Trophoblast cell (in vitro differentiated cells and primary cell): ENCODE measurements around the gene JAML.
"Not testable (repeated sequence)": the region's sequence is repeated elsewhere in the genome, so short reads cannot be mapped to it uniquely, and the experiment has no call there.

Experiments
- DNase-seq, 2 donors: peaks; one replicate each; pipeline ENCODE4 v3.0.0-alpha.2; 2016
- H2AFZ ChIP-seq: 2 replicates; pipeline ENCODE4 v1.6.1; 2013; ENCODE audit warnings: low read length, moderate library complexity, mild to moderate bottlenecking; ENCODE audit not compliant: insufficient read depth, poor library complexity
- H2AK5ac ChIP-seq: 2 replicates; pipeline ENCODE4 v1.6.1; 2013; ENCODE audit warnings: mild to moderate bottlenecking, low read length
- H2BK120ac ChIP-seq: 2 replicates; pipeline ENCODE4 v1.6.1; 2013; ENCODE audit warnings: low read length, mild to moderate bottlenecking, moderate library complexity; ENCODE audit not compliant: insufficient read depth, poor library complexity
- H2BK12ac ChIP-seq: 2 replicates; pipeline ENCODE4 v1.6.1; 2013; ENCODE audit warnings: mild to moderate bottlenecking, low read length, moderate library complexity
- H2BK5ac ChIP-seq: 2 replicates; pipeline ENCODE4 v1.6.1; 2013; ENCODE audit warnings: low read length, low read depth, moderate library complexity, mild to moderate bottlenecking; ENCODE audit not compliant: poor library complexity
- H3K14ac ChIP-seq: 2 replicates; pipeline ENCODE4 v1.6.1; 2013; ENCODE audit warnings: mild to moderate bottlenecking, low read length
- H3K18ac ChIP-seq: 2 replicates; pipeline ENCODE4 v1.6.1; 2013; ENCODE audit warnings: mild to moderate bottlenecking, low read length
- H3K23ac ChIP-seq: 2 replicates; pipeline ENCODE4 v1.6.1; 2013; ENCODE audit warnings: low read length
- H3K27ac ChIP-seq: 2 replicates; pipeline ENCODE4 v1.5.1; 2013; ENCODE audit warnings: low read depth, mild to moderate bottlenecking, inconsistent platforms, low read length, moderate library complexity
- H3K27me3 ChIP-seq: 2 replicates; pipeline ENCODE4 v1.6.1; 2013; ENCODE audit warnings: inconsistent platforms, mild to moderate bottlenecking, low read length, moderate library complexity; ENCODE audit not compliant: insufficient read depth
- H3K36me3 ChIP-seq, 2 experiments: 1 replicate in 1 of 2; 2 replicates in 1 of 2; pipeline ENCODE4 v1.6.1; 2013; ENCODE audit warnings: low read length in 2 of 2, mild to moderate bottlenecking in 2 of 2, moderate library complexity in 1 of 2; ENCODE audit not compliant: insufficient read depth in 2 of 2, control insufficient read depth in 1 of 2
- H3K4ac ChIP-seq: 2 replicates; pipeline ENCODE4 v1.6.1; 2013; ENCODE audit warnings: low read depth, mild to moderate bottlenecking, low read length, moderate library complexity
- H3K4me1 ChIP-seq, 2 experiments: 1 replicate in 1 of 2; 2 replicates in 1 of 2; pipeline ENCODE4 v1.6.1; 2013; ENCODE audit warnings: low read length in 2 of 2, mild to moderate bottlenecking in 2 of 2, moderate library complexity in 1 of 2; ENCODE audit not compliant: insufficient read depth in 2 of 2, control insufficient read depth in 1 of 2
- H3K4me2 ChIP-seq: 2 replicates; pipeline ENCODE4 v1.6.1; 2013; ENCODE audit warnings: inconsistent platforms, mild to moderate bottlenecking, low read length, moderate library complexity
- H3K4me3 ChIP-seq: 2 replicates; pipeline ENCODE4 v1.5.1; 2013; ENCODE audit warnings: mild to moderate bottlenecking, low read depth, low read length, inconsistent platforms
- H3K79me1 ChIP-seq: one replicate; pipeline ENCODE4 v1.6.1; 2013; ENCODE audit warnings: low read length
- H3K79me2 ChIP-seq: 2 replicates; pipeline ENCODE4 v1.6.1; 2013; ENCODE audit warnings: low read length, mild to moderate bottlenecking; ENCODE audit not compliant: control insufficient read depth, insufficient read depth, poor library complexity
- H3K9ac ChIP-seq: 2 replicates; pipeline ENCODE4 v1.6.1; 2013; ENCODE audit warnings: mild to moderate bottlenecking, low read length
- H3K9me3 ChIP-seq: 2 replicates; pipeline ENCODE4 v1.6.1; 2013; ENCODE audit warnings: low read depth, mild to moderate bottlenecking, control low read depth, inconsistent platforms, low read length; ENCODE audit not compliant: insufficient read depth
- H4K12ac ChIP-seq: 2 replicates; pipeline ENCODE4 v1.6.1; 2013; ENCODE audit warnings: low read depth, mild to moderate bottlenecking, low read length, moderate library complexity
- H4K8ac ChIP-seq: 2 replicates; pipeline ENCODE4 v1.6.1; 2013; ENCODE audit warnings: low read depth, mild to moderate bottlenecking, low read length, moderate library complexity
- H4K91ac ChIP-seq: one replicate; pipeline ENCODE4 v1.6.1; 2013; ENCODE audit warnings: low read depth, mild to moderate bottlenecking, low read length, moderate library complexity
- WGBS: extraction: QIAGEN DNeasy Blood & Tissue Kit; methylation state at CpG from one replicate; pipeline ENCODE4 v1.1.7; 2013; ENCODE audit warnings: missing lambda C conversion rate; ENCODE audit not compliant: insufficient read length, insufficient coverage; ENCODE audit errors: extremely low coverage; 5-methylcytosine and 5-hydroxymethylcytosine counted together

The JAML gene

GRCh38 chr11:118193910-118194566, 30.8 kb downstream of the JAML start:
- no peak overlapping the region for H3K18ac ChIP-seq
- no peak overlapping the region for H3K9ac ChIP-seq
- H4K91ac ChIP-seq: no peak overlapping the region
- H4K12ac ChIP-seq: no peak overlapping the region
- no peak overlapping the region for H3K4me3 ChIP-seq
- H3K4me1 ChIP-seq: no peaks in the 10 kb centered on the region
- H3K27ac ChIP-seq: no peak overlapping the region
- no peak overlapping the region for H3K4me2 ChIP-seq
- no peaks in the 10 kb centered on the region for H3K36me3 ChIP-seq
- no peak overlapping the region for H2BK12ac ChIP-seq
- no peak overlapping the region for H2BK120ac ChIP-seq
- no peak overlapping the region for H3K14ac ChIP-seq
- no peak overlapping the region for H2AK5ac ChIP-seq
- WGBS: no CpG with 5 or more reads among the region's 6 CpGs
- no peak for DNase-seq
- H2BK5ac ChIP-seq: no peak overlapping the region
- H3K79me2 ChIP-seq: no peaks in the 10 kb centered on the region
- no peaks in the 10 kb centered on the region for H3K79me1 ChIP-seq
- H3K4ac ChIP-seq: no peak overlapping the region
- no peak overlapping the region for H3K23ac ChIP-seq
- no peak overlapping the region for H2AFZ ChIP-seq
- H3K27me3 ChIP-seq: no peaks in the 10 kb centered on the region
- no peak overlapping the region for H4K8ac ChIP-seq
- H3K9me3 ChIP-seq: no peaks in the 10 kb centered on the region

DNA sequence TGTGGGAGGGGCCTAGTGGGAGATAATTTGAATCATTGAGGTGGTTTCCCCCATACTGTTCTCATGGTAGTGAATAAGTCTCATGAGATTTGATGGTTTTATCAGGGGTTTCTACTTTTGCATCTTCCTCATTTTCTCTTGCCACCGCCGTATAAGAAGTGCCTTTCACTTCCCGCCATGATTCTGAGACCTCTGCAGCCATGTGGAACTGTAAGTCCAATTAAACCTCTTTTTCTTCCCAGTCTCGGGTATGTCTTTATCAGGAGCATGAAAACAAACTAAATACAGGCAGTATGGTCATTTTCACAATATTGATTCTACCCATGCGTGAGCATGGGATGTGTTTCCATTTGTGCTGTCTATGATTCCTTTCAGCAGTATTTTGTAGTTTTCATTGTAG, 32.0 kb downstream of the JAML start:
- DNase-seq, H3K9me3 ChIP-seq: not testable (repeated sequence)

DNA sequence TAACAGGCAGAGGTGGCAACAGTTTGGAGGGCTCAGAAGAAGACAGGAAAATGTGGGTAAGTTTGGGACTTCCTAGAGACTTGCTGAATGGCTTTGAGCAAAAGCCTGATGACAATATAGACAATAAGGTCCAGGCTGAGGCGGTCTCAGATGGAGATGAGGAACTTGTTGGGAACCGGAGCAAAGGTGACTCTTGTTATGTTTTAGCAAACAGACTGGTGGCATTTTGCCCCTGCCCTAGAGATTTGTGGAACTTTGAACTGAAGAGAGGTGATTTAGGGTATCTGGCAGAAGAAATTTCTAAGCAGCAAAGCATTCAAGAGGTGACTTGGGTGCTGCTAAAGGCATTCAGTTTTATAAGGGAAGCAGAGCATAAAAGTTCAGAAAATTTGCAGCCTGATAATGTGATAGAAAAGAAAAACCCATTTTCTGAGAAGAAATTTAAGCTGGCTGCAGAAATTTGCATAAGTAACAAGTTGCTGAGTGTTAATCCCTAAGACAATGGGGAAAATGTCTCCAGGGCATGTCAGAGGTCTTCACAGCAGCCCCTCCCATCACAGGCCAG, 33.8 kb downstream of the JAML start:
- not testable (repeated sequence) for H2AFZ ChIP-seq, H3K36me3 ChIP-seq, H3K4me3 ChIP-seq, DNase-seq, H2BK5ac ChIP-seq, H3K27me3 ChIP-seq, H2BK12ac ChIP-seq, H4K91ac ChIP-seq, H3K4ac ChIP-seq, H3K4me1 ChIP-seq, H3K79me1 ChIP-seq, H3K18ac ChIP-seq, H3K79me2 ChIP-seq, H2AK5ac ChIP-seq, H2BK120ac ChIP-seq, H3K27ac ChIP-seq, H4K8ac ChIP-seq, H4K12ac ChIP-seq, H3K9me3 ChIP-seq, H3K14ac ChIP-seq, H3K4me2 ChIP-seq, H3K9ac ChIP-seq, H3K23ac ChIP-seq
- no CpG with 5 or more reads among the region's 2 CpGs for WGBS

More for the DNA sequence above, 32.0 kb downstream of the JAML start:
- H2BK12ac ChIP-seq, H3K27ac ChIP-seq, H2BK120ac ChIP-seq, H3K4me2 ChIP-seq, H3K4me1 ChIP-seq, H4K12ac ChIP-seq, H4K8ac ChIP-seq, H3K4ac ChIP-seq, H3K23ac ChIP-seq, H3K4me3 ChIP-seq, H2AFZ ChIP-seq, H3K27me3 ChIP-seq, H3K9ac ChIP-seq, H2BK5ac ChIP-seq, H3K18ac ChIP-seq, H3K79me2 ChIP-seq, H3K79me1 ChIP-seq, H3K14ac ChIP-seq, H4K91ac ChIP-seq, H3K36me3 ChIP-seq, H2AK5ac ChIP-seq: not testable (repeated sequence)
- no CpG with 5 or more reads among the region's 5 CpGs for WGBS

DNA sequence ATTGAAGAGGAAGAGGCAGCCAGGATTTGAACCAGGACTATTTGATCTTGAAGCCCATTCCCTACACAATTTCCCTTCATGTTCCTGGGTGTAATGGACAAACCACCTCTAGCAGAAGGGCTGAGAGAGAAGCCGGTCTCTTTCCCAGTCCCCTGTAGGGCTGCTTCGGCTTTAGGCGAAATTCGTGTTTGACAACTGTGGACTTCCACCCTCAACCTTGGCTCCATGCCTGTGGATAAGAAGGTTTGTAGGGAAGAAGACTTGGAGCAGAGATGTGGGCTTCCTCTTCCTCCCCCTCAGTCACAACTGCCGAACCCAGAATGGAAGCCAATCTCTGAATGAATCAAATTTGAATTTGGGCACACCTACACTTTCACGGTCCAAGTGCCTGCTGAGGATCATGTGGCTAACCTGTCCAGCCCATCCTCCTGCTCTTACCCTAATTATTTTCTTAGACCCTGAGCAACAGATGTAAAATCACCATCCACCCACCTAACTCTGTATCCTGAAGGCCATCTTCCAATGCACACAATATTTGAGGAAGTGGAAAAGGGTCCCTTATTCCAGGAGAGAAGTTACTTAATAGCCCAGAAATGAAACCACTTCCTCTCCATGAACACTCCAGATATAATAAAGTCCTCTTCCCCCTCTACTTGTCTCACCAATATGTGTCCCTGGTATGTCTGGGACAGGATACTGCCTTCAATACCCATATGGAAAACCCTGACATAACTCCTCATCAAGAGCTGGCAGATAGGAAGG, 38.3 kb downstream of the JAML start:
- H2BK5ac ChIP-seq: no peak overlapping the region
- no peak overlapping the region for H3K4me2 ChIP-seq
- no peak overlapping the region for H4K8ac ChIP-seq
- H2AFZ ChIP-seq: no peak overlapping the region
- no peak overlapping the region for H3K18ac ChIP-seq
- H3K79me2 ChIP-seq: no peaks in the 10 kb centered on the region
- no peak overlapping the region for H3K4me3 ChIP-seq
- H3K36me3 ChIP-seq: no peaks in the 10 kb centered on the region
- H3K9ac ChIP-seq: no peak overlapping the region
- no peak overlapping the region for H4K12ac ChIP-seq
- H3K23ac ChIP-seq: no peak overlapping the region
- H3K4ac ChIP-seq: no peak overlapping the region
- no peaks in the 10 kb centered on the region for H3K79me1 ChIP-seq
- no peak overlapping the region for H2AK5ac ChIP-seq
- H3K14ac ChIP-seq: no peak overlapping the region
- DNase-seq: no peak
- no peaks in the 10 kb centered on the region for H3K4me1 ChIP-seq
- no peak overlapping the region for H3K27ac ChIP-seq
- no peak overlapping the region for H4K91ac ChIP-seq
- WGBS: no CpG with 5 or more reads among the region's 6 CpGs
- H2BK120ac ChIP-seq: no peak overlapping the region
- no peak overlapping the region for H2BK12ac ChIP-seq
- H3K9me3 ChIP-seq: no peaks in the 10 kb centered on the region
- peaks cover 3% of the 10 kb centered on the region for H3K27me3 ChIP-seq
